Neural crest cell (in vitro differentiated cells): ENCODE data around the gene CDKL2. TPM values are rescaled to one million over a fixed set of nuclear protein-coding genes. Genes with fewer than 3 reads are reported as not detected.

ENCODE experiments used
- total RNA-seq: library from RNA; stranded (reverse); gene quantifications from 2 replicates; pipeline ENCODE4 v1.2.1, GENCODE V29; 2021

The CDKL2 gene
- total RNA-seq, 1 donor from 2014 or later: 1.1 TPM

Other genes with a start within 250 kb of the CDKL2 start
- 26.8 and 32.6 TPM in 2 replicates for gene RCHY1, start 116.1 kb downstream of the CDKL2 start, total RNA-seq
- gene THAP6, start 116.1 kb downstream of the CDKL2 start, total RNA-seq: 19.9 and 21.9 TPM in 2 replicates
- not detected in 2 replicates for gene ODAPH, start 74.5 kb downstream of the CDKL2 start, total RNA-seq
- 204 TPM in 2 replicates for gene G3BP2, start 42.9 kb upstream of the CDKL2 start, total RNA-seq
- 41.2 and 45.5 TPM in 2 replicates for gene USO1, start 94.0 kb upstream of the CDKL2 start, total RNA-seq